Measurements from ENCODE around the gene SESN3.
A peak's percentile ranks its signal among the peaks of the same experiment; 100 is the strongest.
"Not testable (repeated sequence)": the region's sequence is repeated elsewhere in the genome, so short reads cannot be mapped to it uniquely, and the experiment has no call there.

Gene SESN3

DNA sequence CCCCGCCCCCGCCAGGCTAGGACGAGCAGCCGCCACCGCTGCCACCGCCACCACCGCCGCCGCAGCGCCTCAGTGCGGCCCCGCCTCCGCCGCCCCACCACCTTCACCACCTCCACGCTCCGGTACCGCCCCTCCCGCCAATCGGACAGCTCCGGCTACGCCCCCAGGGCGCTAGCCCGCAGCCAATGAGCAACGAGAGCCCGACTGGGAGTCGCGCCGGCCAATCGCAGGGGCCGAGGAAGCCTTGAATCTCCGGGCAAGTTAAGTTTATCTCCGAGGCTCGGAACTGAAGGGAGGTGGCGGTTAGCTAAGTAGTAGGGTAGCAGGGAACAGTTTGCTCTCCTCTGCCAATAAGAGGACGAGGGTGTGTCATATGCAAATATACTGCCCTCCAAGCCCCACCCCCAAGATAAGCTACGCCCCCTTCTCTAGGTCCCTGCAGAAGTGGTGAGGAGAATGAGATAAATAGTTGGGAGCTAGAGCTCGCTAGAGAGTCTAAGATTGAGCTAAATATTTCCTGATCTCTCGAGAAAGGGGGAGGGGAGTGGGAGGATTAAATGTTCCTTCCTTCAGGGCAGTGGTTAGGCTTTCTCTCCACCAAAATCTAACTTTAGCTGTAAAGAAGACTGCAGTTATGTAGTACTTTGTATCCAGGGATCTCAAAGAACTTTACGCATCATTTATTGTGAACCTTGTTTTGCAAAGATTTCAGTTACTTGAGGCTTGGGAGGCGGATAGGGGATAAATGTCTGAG, at the start of gene SESN3:
TSS of gene SESN3 (minus strand) at position 76 of the 754 bp plus-strand sequence. CDS start 342 bp downstream, outside the sequence.
- peak; percentile 98 for DNase-seq

- peak; percentile 67 for DNase-seq
Measured at GRCh38 chr11:95279921-95280868, 49.2 kb upstream of the SESN3 start.

GRCh38 chr11:95277868-95278267, 46.9 kb upstream of the SESN3 start:
- no peak for DNase-seq

GRCh38 chr11:95276139-95276538, 45.1 kb upstream of the SESN3 start:
- DNase-seq: no peak

- DNase-seq: not testable (repeated sequence)
Measured at GRCh38 chr11:95273618-95274017, 42.6 kb upstream of the SESN3 start.

DNA sequence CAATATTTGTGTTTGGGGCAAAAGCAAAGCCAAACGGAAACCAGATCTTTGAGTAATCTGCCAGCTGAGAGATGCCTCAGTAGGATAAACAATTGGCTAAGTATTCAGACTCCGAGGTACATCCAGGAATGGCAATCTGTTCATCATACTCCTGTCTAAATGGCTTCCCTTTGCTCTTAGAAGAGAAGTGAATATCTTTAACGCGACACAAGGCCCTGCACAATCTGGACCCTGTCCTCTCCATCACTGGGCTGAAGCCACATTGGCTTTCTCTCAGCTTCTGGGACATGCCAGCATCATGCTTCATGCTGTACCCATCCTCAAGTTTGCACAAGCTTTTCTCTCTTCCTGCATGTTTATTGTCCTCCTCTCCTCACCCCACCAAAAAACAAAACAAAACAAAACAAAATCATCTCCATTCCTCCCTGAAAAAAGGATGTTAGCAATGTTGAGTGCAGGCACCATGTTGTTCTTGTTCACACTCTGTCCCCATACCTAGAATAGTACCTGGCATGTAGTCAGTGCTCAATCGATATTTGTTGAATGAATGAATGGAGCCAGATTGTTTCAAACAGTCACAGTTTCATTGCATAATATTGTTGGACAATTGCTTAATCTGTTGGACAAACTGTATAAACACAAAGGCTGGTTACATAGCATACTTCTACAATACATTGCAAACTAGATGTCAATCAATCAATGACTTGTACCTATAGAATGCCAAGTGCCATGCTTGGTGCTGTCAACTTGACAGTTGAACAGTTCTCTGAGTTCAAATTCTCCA, 38.2 kb upstream of the SESN3 start:
- no peak for DNase-seq

- no peak for DNase-seq
Measured at GRCh38 chr11:95268391-95268790, 37.4 kb upstream of the SESN3 start.

DNA sequence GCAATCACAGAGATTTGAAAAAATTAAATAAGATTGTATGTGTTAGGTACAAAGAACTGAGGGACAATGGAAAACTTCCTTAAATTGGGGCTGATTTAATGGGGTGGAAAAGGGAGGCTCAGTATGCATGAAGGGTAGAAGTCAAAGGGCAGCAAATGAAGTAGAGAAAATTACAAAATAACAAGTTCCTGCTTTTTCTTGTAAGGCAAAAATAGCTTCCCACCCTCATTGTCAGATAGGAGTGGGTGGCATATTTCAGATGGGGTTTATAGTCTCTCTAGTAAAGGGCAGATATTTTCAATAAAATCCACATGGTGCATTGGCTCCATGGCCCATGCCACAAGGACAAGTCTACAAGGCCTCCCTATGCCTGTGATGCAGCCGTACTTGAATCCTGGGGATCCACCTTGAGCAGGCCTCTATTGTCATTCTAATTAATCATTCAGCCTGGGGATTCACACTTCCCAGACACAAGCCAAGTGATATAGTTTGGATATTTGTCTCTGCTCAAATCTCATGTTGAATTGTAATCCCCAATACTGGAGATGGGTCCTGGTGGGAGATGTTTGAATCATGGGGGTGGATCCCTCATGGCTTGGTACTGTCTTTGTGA, 36.7 kb upstream of the SESN3 start:
- no peak for DNase-seq

DNA sequence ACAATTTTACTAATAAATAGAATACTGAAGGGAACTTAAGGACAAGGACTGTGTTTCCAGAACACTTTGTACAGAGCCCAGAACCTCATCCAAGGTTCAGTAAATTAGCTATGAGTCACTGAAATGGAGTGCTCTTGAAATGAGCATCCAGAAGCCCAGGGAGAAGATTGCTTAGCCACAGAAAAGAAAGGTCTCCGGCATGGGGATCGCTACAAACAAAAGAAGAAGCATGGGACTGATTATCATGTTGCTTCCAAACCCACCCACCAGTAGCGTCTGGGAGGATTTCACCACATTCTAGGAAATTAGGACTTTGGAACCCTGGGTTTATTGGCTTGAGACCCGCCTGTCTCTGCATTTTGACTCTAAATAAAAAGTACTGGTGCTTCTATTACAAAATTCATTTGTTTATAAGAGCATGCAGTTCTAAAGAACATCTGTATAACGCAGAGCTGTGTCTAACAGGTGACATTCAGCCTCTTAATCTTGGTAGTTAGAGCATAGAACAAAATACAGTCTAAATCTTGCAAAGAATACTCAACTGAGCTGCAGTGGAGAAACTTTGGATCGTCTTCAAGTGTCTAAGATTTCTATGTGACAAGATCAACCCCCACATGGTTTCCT, 35.9 kb upstream of the SESN3 start:
- no peak for DNase-seq

GRCh38 chr11:95264881-95265280, 33.9 kb upstream of the SESN3 start:
- DNase-seq: no peak

- DNase-seq: no peak
Measured at GRCh38 chr11:95262994-95263765, 32.2 kb upstream of the SESN3 start.

- DNase-seq: no peak
Measured at GRCh38 chr11:95257456-95257971, 26.5 kb upstream of the SESN3 start.

DNA sequence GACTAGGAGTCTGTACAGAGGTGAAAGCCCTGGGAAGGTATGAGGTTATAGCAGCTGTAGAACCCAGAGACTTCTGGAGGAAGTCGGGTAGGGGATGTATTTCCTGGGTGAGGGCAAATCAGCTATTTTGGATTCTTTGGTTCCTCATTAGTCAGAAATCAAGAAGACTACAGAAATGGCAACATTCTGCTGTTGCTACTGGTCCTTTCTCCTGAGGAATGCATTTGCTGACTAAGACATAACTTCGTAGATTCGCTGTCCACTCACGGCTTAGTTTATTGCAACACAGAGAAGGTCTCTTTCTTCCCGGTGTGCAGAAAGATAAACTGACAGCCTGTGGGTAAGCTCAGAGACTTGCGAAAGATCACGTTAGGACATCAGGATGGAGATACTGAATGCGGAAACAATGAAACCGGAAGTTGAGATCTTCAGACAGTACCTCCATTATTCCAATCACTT, 25.3 kb upstream of the SESN3 start:
- peak; percentile 21 for DNase-seq

DNA sequence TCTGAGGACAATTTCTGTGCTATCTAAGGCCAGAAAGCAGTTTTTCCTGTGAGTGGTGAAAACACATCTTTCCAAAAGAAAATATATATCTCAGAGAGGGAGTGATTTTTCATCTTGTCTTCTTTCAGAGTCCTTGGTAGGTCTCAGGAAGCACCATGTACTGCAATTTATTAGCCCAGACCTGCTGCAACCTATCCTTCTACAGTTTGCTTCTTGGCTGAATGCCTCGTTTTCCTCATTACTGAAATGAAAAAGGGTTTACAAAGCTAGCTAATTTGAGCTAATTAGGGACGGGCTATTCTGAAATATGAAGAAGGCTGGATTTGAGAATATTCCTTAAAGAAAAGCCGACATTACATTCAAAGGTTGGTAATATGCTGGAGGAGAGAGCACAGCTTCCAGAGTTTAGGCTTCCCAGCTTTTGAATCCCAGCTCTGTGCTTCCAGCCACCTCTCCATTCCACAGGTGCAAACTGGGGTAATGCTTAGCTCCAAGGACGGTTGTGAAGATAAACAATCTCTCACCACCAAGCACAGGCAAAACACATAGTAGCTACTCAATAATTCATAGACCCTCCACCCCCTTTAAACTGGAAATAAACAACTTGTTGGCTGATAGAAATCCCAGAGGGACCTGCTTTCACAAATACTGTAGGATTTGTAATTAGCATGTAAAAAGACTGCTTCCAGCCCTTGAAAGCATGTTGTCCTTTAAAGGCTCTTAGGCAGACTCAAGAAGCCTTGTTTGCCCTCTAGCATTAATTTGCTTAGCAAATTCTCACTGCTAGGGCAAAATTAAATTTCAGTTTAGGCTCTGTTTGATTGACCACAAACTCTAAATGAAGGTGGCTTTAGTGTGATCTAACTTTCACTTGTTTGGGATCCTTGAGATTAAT, 24.5 kb upstream of the SESN3 start:
- DNase-seq: no peak

DNA sequence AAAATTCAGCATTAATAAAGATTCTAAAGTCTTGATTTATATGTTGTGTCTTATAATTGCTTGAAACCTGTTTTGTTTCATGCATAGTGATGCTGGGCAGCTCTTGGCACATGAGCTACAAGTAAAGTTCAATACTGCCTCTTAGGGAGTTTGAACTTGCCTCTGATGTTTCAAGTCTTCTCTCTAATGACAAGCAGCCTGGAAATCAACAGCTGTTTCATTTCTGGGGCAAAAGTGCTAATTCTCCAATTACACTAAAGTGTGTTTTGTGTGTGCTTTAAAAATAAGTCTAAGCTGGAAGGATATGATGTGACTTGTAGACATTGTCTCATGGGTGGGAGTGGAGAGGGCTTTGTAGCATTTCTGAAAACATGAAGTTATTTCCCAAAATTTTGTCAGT, 23.7 kb upstream of the SESN3 start:
- DNase-seq: no peak

GRCh38 chr11:95254131-95254704, 23.2 kb upstream of the SESN3 start:
- DNase-seq: peak; percentile 94

DNA sequence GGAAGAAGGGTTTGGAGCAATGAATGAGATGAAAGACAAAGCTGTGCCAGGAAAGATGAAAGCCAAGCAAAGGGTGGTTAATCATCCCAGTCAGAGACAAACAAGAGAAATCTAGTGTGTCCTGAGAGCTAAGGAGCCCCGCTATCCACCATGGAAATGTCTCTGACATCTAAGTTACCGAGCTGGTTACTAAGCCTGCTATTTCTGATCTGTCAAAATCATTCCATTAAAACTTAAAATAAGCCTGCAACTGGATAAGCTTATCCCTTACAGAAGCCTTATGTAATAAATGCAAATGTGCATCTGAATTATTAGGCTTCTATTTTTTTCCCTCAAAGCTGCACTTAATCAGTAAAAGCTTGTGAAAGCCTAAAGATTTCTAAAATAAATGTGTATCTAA, 22.1 kb upstream of the SESN3 start:
- DNase-seq: peak; percentile 28

DNA sequence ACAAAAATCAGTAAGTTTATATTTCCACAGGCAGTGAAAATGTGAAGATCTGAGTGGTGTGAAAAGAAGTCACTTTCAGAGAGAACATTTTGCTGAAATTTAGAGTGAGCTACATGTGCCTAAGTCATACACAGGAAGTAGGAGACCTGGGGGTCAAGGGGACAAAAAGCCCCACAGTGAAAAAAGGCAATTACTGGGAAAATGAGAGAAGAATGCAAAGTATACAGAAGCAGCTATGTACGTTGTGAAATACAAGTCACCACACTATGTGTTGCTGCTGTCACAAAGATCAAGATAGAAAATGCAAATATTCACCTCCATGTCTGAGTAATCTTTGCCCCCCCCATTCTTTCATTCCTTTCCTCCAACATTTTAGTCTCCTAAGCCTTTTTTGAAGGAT, 21.6 kb upstream of the SESN3 start:
- no peak for DNase-seq

GRCh38 chr11:95251896-95252295, 20.9 kb upstream of the SESN3 start:
- DNase-seq: not testable (repeated sequence)

Data from midbrain (tissue), 1 donor.